Naive thymus-derived CD4-positive, alpha-beta T cell (primary cell): Measurements from ENCODE around the gene RHBDF1. TPM values are rescaled to one million over a fixed set of nuclear protein-coding genes. Genes with fewer than 3 reads are reported as not detected.
"Not testable (repeated sequence)": the region's sequence is repeated elsewhere in the genome, so short reads cannot be mapped to it uniquely, and the experiment has no call there.

Experiments used
- ATAC-seq: fragments of 150-1000 bp; cut with Tn5 transposase; 2 replicates; pipeline ENCODE4 v1.10.0; 2021; ENCODE audit warnings: mild to moderate bottlenecking, moderate library complexity
- CTCF ChIA-PET: fragments of 350-600 bp; sonication (Branson Sonifier 250); formaldehyde crosslinking; loops from one replicate; lab custom pipeline; 2021; ENCODE audit warnings: antibody characterized with exemption; lab: Charles Lee
- POLR2A ChIA-PET: fragments of 350-600 bp; sonication (Branson Sonifier 250); formaldehyde crosslinking; loops from one replicate; lab custom pipeline; 2021; ENCODE audit warnings: antibody characterized with exemption, inconsistent platforms; lab: Charles Lee
- DNase-seq, 9 donors: peaks; one replicate each; pipeline versions ENCODE4 v3.0.0 to v3.0.0-alpha.2; 2020 to 2022; ENCODE audit warnings: mixed read lengths in 1 of 9
- H3K27ac ChIP-seq: one replicate; pipeline ENCODE4 v1.7.0; 2013; ENCODE audit warnings: mild to moderate bottlenecking, low read depth, low read length, moderate library complexity
- H3K27me3 ChIP-seq, 2 donors: one replicate each; pipeline ENCODE4 v1.7.0; 2013; ENCODE audit warnings: low read length in 2 of 2, mild to moderate bottlenecking in 2 of 2, moderate library complexity in 2 of 2; ENCODE audit not compliant: control insufficient read depth in 2 of 2, insufficient read depth in 2 of 2
- H3K36me3 ChIP-seq, 3 experiments: 1 replicate in 2 of 3; 2 replicates in 1 of 3; pipeline ENCODE4 v1.7.0; 2013; ENCODE audit warnings: low read length in 3 of 3, mild to moderate bottlenecking in 3 of 3, moderate library complexity in 1 of 3; ENCODE audit not compliant: insufficient read depth in 3 of 3, control insufficient read depth in 2 of 3
- H3K4me1 ChIP-seq, 2 donors: one replicate each; pipeline ENCODE4 v1.7.0; 2013; ENCODE audit warnings: low read length in 2 of 2, mild to moderate bottlenecking in 2 of 2, moderate library complexity in 1 of 2; ENCODE audit not compliant: control insufficient read depth in 2 of 2, insufficient read depth in 2 of 2
- H3K4me3 ChIP-seq: 2 replicates; pipeline ENCODE4 v1.7.0; 2013; ENCODE audit warnings: mild to moderate bottlenecking, low read length
- H3K9me3 ChIP-seq, 3 experiments: 1 replicate in 2 of 3; 2 replicates in 1 of 3; pipeline ENCODE4 v1.7.0; 2013; ENCODE audit warnings: low read length in 3 of 3; ENCODE audit not compliant: control insufficient read depth in 2 of 3
- H3K27ac Mint-ChIP-seq, 9 donors: one replicate each; pipeline ENCODE4 v1.8.0; 2020 to 2022; ENCODE audit warnings: mixed read lengths in 9 of 9, mild to moderate bottlenecking in 8 of 9, moderate library complexity in 5 of 9, inconsistent platforms in 2 of 9
- H3K27me3 Mint-ChIP-seq, 5 donors: one replicate each; pipeline ENCODE4 v1.8.0; 2021 to 2022; ENCODE audit warnings: mixed read lengths in 5 of 5, mild to moderate bottlenecking in 1 of 5
- H3K36me3 Mint-ChIP-seq, 5 donors: one replicate each; pipeline ENCODE4 v1.8.0; 2020 to 2022; ENCODE audit warnings: mixed read lengths in 5 of 5, mild to moderate bottlenecking in 3 of 5, inconsistent platforms in 1 of 5
- H3K4me1 Mint-ChIP-seq, 7 donors: one replicate each; pipeline ENCODE4 v1.8.0; 2020 to 2022; ENCODE audit warnings: mixed read lengths in 7 of 7, mild to moderate bottlenecking in 3 of 7, inconsistent platforms in 1 of 7
- H3K4me3 Mint-ChIP-seq, 10 donors: one replicate each; pipeline ENCODE4 v1.8.0; 2020 to 2022; ENCODE audit warnings: mild to moderate bottlenecking in 10 of 10, mixed read lengths in 10 of 10, moderate library complexity in 6 of 10, inconsistent platforms in 2 of 10
- H3K9me3 Mint-ChIP-seq, 11 donors: one replicate each; pipeline ENCODE4 v1.8.0; 2020 to 2022; ENCODE audit warnings: mixed read lengths in 11 of 11, mild to moderate bottlenecking in 4 of 11, inconsistent platforms in 1 of 11, moderate library complexity in 1 of 11
- intact Hi-C, 2 donors: fragments of 100-400 bp; cut with micrococcal nuclease; formaldehyde crosslinking; loops; one replicate each; pipeline ENCODE4 v1.15.1; 2023
- polyA plus RNA-seq, 2 donors: library from polyadenylated mRNA; unstranded; fragments of 300-500 nt; fragmentation: Illumina TruSeq; gene quantifications; one replicate each; pipeline ENCODE4 v1.2.3, GENCODE V29; 2021
- total RNA-seq, 6 experiments: library from RNA in 5 of 6; stranded (reverse) in 5 of 6; gene quantifications; 1 replicate in 5 of 6; 2 replicates in 1 of 6; pipeline ENCODE4 v1.2.3 and lab custom pipeline; 2021 to 2026

The RHBDF1 gene
- total and polyA plus RNA-seq, 7 experiments from 2014 or later = 0.66 to 1.6 TPM; not detected in 5

DNA sequence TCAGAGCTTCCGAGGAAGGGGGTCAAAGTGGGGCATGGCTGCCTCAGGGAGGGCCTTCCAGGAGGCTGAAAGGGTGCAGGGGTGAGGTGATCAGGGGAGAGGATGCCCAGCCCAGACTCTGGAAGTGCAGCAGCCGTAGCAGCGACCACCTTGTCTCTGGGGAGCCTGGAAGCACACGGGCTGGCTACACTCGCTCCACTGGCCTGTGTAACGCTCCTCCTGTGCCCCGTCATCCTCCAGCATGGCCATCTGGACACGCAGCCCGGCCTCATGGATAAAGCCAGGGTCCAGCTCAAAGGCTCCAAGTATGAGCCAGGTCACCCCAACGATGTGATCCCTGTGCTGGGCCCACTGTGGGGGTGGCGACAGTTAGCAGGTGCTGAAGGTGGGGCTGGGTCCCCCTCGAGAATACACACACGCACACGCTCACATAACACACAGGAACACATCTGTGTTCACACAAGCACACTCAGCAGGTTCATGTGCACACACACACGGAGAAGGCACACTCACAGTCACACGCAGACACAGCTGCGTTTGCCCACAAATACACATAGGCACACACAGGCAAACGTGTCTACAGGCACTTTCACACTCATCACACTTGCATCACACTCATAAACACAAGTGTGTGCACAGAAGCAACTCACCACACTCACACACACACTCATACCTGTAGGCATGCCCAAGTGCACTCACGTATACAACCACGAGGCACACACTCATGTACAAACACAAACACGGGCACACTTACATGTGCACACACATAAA, 38.4 kb downstream of the RHBDF1 start:
- no peak overlapping the region for H3K27ac Mint-ChIP-seq
- Histone ChIP-seq H3K27ac (no peak overlapping the region), H3K36me3 (no peaks in the 10 kb centered on the region), H3K4me1 (peaks cover 9% of the 10 kb centered on the region in 2 donors), H3K9me3 (no peaks in the 10 kb centered on the region), H3K27me3 (no peaks in the 10 kb centered on the region), H3K4me3 (no peak overlapping the region)
- POLR2A ChIA-PET = interaction anchor here (0.6 kb wide), 1 partner anchor 702 kb away, joined by 3 read pairs; no protein-coding TSS in a partner anchor
- ATAC-seq (no peak), DNase-seq (no peak)
- H3K9me3 Mint-ChIP-seq = no peaks in the 10 kb centered on the region
- H3K4me1 Mint-ChIP-seq = peaks cover 13 to 23% (median 17%) of the 10 kb centered on the region in 7 donors
- peaks cover 0 to 2% (median 0%) of the 10 kb centered on the region in 5 donors for H3K36me3 Mint-ChIP-seq
- CTCF ChIA-PET = no interaction called here
- no peak overlapping the region for H3K4me3 Mint-ChIP-seq
- intact Hi-C loops = no loop called here
- H3K27me3 Mint-ChIP-seq = no peaks in the 10 kb centered on the region

DNA sequence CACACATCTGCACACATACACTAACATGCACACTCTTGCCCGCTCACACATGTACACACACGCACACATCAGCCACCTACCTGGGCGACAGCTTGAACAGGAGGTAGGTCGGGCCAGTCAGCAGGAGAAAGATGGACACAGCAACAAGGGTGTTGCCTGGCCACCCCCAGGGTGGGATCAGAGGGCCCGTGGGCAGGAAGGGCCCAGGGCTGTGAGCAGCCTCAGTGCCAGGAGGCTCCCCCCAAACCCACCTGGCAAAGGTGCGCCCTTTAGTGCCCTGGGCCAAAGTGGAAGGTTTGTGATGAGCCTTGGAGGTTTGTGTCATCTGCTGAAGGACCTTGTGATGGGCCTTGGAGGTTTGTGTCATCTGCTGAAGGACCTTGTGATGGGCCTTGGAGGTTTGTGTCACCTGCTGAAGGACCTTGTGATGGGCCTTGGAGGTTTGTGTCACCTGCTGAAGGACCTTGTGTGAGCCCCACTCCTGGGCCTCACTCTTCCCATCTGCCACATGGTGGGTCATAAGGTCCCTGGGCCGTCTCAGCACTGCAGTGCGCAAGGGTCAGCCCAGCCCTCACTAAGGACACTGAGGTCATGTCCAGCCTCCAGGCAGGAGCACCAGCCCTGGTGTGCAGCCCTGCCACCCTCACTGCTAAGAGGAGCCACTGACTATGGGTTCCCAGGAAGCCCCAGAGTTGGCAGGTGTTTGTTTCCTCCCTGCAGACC, 39.1 kb downstream of the RHBDF1 start:
- H3K36me3 Mint-ChIP-seq, H3K9me3 ChIP-seq, intact Hi-C loops, H3K27me3 ChIP-seq, H3K9me3 Mint-ChIP-seq, H3K4me3 ChIP-seq, H3K36me3 ChIP-seq, H3K4me1 ChIP-seq, ATAC-seq, POLR2A ChIA-PET, DNase-seq, H3K27ac Mint-ChIP-seq, H3K27me3 Mint-ChIP-seq, CTCF ChIA-PET, H3K27ac ChIP-seq, H3K4me3 Mint-ChIP-seq: not testable (repeated sequence)
- peaks cover 6 to 15% (median 9%) of the 10 kb centered on the region in 7 donors for H3K4me1 Mint-ChIP-seq

DNA sequence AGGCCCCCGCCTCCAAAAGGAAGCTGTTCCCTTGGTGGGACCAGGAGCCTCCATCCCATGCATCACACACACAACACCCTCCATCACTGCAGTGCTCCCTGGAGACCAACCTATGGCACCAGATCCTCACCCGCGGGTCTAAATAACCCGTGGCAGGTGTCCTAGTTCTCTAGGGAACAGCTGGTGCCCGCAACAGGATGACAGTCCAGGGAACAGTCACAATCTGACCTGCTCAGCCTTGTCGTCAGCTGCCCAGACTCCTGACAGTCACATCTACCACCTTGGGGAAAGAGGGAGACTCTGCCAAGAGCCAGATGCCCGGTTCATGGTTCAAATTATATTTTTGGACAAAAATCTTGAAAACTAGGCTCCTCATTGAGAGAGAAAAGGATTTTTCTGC, 41.8 kb downstream of the RHBDF1 start:
- H3K27me3 Mint-ChIP-seq, H3K9me3 ChIP-seq, ATAC-seq, DNase-seq, H3K27me3 ChIP-seq, POLR2A ChIA-PET, H3K36me3 ChIP-seq, H3K4me3 ChIP-seq, H3K9me3 Mint-ChIP-seq, CTCF ChIA-PET, H3K4me1 Mint-ChIP-seq, H3K27ac Mint-ChIP-seq, H3K4me1 ChIP-seq, H3K36me3 Mint-ChIP-seq, intact Hi-C loops, H3K4me3 Mint-ChIP-seq, H3K27ac ChIP-seq: not testable (repeated sequence)

DNA sequence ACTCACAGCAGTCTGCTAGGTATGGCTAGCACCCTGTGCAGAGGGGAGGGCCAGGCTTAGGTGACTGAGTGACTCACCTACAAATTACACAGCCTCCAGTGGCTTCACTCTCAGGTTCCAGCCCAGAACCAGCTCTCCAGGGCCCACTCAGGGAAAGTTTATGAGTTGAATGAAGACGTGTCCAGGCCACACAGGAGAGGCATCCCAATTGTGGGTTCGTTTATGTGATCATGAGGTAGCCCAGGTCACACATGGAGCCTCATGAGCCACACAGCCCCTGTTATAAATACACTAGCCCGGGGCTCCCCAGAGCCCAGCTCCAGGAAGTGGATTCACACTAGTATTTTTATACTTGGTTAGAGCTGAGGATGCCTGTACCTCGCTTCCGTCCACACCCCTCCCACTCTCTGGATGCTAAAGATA, 46.5 kb downstream of the RHBDF1 start:
- H3K9me3 ChIP-seq, CTCF ChIA-PET, H3K4me3 Mint-ChIP-seq, H3K9me3 Mint-ChIP-seq, H3K36me3 ChIP-seq, H3K27me3 ChIP-seq, POLR2A ChIA-PET, H3K27ac ChIP-seq, ATAC-seq, intact Hi-C loops, H3K36me3 Mint-ChIP-seq, H3K4me1 ChIP-seq, H3K4me3 ChIP-seq, H3K27ac Mint-ChIP-seq, H3K4me1 Mint-ChIP-seq, H3K27me3 Mint-ChIP-seq, DNase-seq: not testable (repeated sequence)

DNA sequence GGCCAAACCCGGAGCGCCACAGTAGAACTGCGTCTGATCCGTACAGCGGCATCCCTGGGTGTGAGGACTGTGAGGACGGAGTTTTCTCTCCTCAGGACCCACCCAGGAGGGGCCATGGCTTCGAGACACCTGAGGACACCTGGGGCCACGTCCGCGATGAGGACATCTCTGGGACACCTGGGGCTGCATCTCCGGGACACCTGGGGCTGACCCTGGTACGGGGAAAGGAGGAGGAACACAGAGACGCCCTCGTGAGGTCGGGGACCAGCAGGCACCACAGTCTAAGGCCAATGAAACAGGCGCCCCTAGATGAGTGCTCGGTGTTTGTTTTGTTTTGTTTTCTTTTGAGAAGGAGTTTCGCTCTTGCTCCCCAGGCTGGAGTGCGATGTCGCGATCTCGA, 48.3 kb downstream of the RHBDF1 start:
- H3K9me3 ChIP-seq, H3K27me3 ChIP-seq, H3K4me1 Mint-ChIP-seq, H3K4me1 ChIP-seq, intact Hi-C loops, POLR2A ChIA-PET, H3K9me3 Mint-ChIP-seq, H3K27ac Mint-ChIP-seq, H3K4me3 Mint-ChIP-seq, H3K36me3 ChIP-seq, ATAC-seq, H3K27me3 Mint-ChIP-seq, H3K4me3 ChIP-seq, H3K27ac ChIP-seq, DNase-seq, CTCF ChIA-PET, H3K36me3 Mint-ChIP-seq: not testable (repeated sequence)

DNA sequence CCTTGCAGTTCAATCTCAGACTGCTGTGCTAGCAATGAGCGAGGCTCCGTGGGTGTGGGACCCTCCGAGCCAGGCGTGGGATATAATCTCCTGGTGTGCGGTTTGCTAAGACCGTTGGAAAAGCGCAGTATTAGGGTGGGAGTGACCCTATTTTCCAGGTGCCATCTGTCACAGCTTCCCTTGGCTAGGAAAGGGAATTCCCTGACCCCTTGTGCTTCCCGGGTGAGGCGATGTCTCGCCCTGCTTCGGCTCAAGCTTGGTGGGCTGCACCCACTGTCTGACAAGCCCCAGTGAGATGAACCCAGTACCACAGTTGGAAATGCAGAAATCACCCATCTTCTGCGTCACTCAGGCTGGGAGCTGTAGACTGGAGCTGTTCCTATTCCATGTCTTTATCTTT, 51.5 kb downstream of the RHBDF1 start:
- H3K4me1 Mint-ChIP-seq, H3K9me3 ChIP-seq, H3K27ac ChIP-seq, H3K36me3 ChIP-seq, intact Hi-C loops, H3K4me3 ChIP-seq, H3K4me1 ChIP-seq, H3K9me3 Mint-ChIP-seq, ATAC-seq, POLR2A ChIA-PET, H3K27me3 Mint-ChIP-seq, H3K4me3 Mint-ChIP-seq, H3K27ac Mint-ChIP-seq, CTCF ChIA-PET, DNase-seq, H3K27me3 ChIP-seq, H3K36me3 Mint-ChIP-seq: not testable (repeated sequence)
